ENCODE results near the gene C14orf180.
A peak's percentile ranks its signal among the peaks of the same experiment; 100 is the strongest.

C14orf180 gene

GRCh38 chr14:104561632-104562495, 17.7 kb upstream of the C14orf180 start:
- no peak for DNase-seq (ENCODE audit: low read depth)

DNA sequence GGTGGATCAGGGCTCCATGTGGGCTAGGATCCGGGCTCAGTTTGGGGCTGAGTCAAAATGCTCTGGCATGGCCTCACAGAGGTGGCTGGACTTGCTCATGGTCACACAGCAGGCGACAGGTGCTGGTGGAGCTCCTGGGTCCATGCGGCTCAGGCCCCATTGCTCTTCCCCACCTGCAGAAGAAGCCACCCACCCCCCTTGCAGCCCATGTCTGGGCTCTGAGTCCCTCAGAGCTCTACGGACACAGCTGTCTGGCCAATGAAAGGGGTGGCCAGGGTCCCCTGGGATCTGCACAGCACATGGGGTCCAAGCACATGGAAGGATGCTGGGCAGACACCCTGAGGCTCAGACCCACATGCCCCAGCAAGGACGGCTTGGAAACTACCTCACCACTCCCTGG, 17.0 kb upstream of the C14orf180 start:
- DNase-seq (ENCODE audit: low read depth): no peak

DNA sequence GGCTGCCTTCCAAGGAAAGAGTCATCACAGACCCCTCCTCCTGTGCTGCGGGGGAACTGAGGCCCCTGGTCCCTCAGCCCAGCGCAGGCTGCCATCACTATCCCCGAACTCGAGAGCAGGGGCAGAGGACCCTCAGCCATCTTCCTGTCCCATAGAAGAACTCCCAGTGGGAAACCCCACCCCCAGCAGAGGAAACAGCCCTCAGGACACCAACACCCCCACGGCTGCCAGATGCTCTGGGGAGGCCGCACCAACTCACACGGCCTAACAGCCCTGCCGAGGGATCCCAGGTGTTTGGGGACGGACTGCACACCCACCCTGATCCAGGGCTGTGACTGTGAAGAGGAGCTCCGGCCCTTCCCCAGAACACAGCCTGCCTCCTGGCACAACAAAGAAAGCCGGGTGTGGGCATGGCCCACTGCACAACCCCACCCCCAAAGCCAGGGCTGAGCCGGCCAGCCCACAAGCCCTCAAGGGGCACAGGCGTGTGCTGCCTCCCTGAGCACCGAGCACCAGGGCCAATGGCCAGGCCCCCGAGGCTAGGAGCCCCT, 16.3 kb upstream of the C14orf180 start:
- DNase-seq (ENCODE audit: low read depth): no peak

DNA sequence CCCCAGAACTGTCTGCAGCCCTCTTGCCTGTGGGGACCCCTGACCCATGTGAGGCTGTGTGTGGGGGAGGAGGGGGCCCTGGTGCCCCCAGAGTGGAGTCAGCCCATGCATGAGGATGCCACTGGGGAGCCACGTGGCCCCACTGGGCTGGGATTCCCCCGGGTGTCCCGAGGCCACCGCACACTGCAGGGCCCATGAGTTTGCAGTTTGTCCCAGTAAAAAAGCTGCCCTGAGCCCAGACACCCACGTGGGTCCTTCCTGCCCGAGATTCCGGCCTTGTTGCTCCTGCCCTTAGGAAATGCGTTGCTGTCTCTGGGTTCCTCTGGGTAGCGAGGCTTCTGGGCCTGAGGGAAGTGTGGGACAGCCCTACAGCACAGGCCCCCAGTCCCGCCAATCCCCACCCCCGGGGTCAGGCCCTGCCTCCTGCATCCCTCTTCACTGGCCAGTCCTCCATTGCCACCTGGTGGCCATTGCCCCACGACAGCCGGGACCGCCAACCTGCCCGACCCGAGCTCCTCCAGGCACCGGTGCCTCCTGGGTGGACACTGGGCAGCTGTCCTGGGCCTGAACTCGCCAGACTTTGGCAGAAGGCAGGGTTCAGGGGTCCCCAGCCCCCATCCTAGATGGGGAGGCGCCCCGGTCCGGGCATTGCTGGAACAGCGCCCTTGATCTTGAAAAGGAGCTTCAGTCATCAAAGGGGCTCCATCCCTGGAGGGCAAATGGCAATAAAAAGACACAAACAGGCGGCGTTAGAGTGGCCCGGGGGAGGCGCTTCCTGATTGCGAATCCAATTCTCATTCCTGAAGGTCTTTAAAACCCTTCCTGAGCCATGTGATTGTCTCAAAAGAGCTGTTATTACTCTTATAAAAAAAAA, 15.6 kb upstream of the C14orf180 start:
- DNase-seq (ENCODE audit: low read depth): peak; percentile 55

- no peak for DNase-seq (ENCODE audit: low read depth)
Observed at GRCh38 chr14:104564744-104565679, 14.6 kb upstream of the C14orf180 start.

GRCh38 chr14:104567141-104567956, 12.2 kb upstream of the C14orf180 start:
- no peak for DNase-seq (ENCODE audit: low read depth)

- no peak for DNase-seq (ENCODE audit: low read depth)
Observed at GRCh38 chr14:104567957-104568225, 11.7 kb upstream of the C14orf180 start.

DNA sequence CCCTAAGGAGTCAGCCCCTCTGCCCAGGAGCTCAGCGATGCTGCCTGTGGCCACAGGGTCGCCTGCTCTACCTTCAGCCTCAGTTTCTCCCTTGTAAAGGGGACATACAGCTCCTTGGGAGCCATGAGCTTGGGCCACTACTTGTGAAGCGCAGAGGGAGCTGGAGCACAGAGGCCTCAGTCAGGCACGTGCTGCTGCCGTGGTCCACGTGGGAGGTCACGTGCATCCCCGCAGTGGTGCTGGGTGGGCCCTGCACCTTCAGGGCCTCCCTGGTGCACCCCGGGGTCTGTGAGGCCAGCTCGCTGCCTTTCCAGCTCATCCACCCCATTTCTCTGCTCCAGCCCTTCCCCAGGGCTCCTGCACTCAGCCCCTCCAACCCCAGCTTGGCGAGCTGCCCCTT, 10.9 kb upstream of the C14orf180 start:
- no peak for DNase-seq (ENCODE audit: low read depth)

DNA sequence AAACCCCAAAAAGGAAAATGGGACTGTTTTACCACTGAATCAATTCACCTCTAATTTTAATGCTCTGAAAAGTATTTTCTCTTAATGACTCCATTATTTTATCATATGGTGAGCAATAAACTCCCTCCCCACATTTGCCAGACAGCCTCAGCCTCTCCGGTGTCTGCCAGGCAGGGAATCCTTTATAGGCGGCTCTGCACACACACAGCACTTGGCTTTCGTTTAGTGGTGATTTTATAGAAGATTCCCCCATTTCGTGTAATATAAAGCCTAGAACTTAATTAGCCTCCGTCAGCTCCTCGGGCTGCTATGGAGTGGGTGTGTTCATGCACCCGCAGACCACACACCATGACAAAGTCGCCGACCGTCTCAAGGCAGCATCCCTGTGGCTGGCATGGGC, 10.1 kb upstream of the C14orf180 start:
- no peak for DNase-seq (ENCODE audit: low read depth)

- no peak for DNase-seq (ENCODE audit: low read depth)
Observed at GRCh38 chr14:104571246-104571645, 8.3 kb upstream of the C14orf180 start.

GRCh38 chr14:104572024-104572626, 7.4 kb upstream of the C14orf180 start:
- no peak for DNase-seq (ENCODE audit: low read depth)

- no peak for DNase-seq (ENCODE audit: low read depth)
Observed at GRCh38 chr14:104572668-104573067, 6.9 kb upstream of the C14orf180 start.

DNA sequence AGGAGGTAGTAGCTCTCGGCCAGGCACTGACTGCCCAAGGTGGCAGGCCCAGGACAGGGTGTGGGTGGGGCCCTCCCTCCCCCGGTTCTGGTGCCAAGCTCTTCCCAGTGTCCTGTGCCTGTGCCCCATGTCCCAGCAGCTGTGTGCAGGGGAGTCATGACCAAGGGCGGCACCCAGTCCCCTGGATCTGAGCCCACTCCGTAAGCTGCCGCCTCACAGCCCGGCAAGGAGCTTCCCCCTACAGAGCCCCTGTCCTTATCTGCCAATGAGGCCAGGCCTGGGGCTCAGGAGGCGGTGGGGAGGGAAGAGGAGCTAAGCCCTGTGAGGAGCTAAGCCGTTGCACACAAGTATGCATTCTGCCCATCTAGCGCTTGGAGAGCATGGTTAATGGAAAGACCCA, 5.6 kb upstream of the C14orf180 start:
- no peak for DNase-seq (ENCODE audit: low read depth)

DNA sequence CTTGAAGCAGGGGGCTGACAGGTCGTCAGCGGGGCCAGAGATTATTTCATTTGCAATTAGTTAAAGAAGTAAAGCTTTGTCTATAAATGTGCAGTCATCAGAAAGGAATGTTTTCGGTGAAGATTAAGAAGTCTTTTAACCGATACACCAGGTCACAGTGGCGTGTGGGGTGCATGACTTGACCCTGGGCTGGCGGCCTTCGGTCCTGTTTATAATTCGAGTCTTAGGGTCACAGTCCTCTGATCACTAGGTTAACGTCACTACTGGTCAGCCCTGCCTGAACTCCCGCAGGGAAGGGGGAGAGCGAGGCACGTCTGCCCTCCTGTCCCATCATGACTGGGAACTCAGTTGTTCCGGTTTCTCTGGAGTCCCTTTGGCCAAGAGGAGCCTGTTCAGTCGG, 5.0 kb upstream of the C14orf180 start:
- DNase-seq (ENCODE audit: low read depth): no peak

DNA sequence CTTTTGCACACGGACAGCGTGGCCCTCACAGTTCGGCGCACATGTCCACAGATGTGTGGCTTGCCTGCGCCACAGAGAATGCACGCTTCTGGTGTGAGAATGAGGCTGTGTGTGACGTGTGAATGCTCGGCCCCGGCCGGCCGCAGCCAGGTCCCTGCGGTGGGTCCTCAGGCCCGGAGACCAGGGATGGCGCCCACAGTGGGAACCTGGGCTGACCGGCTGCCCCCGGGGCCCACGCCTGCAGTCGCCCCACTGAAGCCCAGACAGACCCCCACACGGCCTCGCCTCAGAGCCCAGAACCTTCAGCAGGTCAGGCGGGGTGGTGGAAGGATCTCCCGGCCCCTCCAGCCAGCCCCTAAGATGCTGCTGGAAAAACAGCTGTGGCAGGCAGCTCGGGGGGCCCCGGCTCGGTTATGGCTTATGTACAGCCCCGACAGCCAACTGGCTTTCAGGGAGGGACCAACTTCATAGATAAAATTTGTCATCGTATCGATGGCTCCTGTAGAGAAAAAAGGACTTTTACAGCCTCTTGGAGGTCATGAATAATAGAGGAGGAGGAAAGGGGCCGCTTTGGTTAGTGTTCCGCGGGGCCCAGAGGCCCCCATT, 4.5 kb upstream of the C14orf180 start:
- DNase-seq (ENCODE audit: low read depth): no peak

GRCh38 chr14:104576232-104576969, 3.2 kb upstream of the C14orf180 start:
- peak; percentile 9 for DNase-seq (ENCODE audit: low read depth)

- no peak for DNase-seq (ENCODE audit: low read depth)
Observed at GRCh38 chr14:104576970-104577332, 2.6 kb upstream of the C14orf180 start.

DNA sequence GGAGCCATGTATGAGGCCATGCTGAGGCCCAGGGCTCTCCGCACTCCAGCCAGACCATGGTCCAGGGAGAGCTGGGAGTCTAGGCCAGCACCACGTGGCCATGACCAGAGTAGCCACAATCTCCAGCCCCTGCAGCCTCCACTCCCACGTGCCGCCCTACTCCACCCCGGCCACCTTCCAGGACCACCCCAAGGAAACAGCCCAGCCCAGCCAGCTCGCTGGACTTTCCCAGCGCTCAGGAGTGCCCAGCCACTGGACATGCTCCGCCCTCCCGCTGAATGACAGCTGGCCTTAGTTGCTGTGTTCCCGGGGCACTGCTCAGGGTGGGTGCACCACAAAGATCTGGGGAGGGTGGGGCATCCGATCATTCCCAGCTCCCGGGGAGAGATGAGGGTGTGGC, 2.1 kb upstream of the C14orf180 start:
- no peak for DNase-seq (ENCODE audit: low read depth)

DNA sequence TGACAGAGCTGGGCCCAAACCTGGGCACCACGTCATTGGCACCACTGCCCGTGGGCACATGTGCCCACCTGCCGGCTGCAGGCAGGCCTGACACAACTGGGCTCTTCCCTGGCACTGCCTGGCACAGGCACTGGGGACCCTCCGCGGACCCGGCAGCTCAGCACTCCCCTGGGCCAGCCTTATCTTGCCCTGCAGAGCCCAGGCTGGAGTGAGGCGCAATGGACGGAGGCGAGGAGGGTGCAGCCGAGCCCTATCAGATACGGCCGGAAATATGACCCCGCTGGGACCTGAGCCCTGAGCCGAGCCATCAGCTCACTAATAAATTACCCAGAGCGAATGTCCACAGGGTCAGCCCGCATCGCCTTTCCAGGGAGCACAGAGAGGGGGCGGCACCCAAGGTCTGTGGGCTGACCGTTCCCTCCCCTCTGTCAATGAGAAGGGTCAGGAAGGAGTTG, 1.7 kb upstream of the C14orf180 start:
- DNase-seq (ENCODE audit: low read depth): no peak

DNA sequence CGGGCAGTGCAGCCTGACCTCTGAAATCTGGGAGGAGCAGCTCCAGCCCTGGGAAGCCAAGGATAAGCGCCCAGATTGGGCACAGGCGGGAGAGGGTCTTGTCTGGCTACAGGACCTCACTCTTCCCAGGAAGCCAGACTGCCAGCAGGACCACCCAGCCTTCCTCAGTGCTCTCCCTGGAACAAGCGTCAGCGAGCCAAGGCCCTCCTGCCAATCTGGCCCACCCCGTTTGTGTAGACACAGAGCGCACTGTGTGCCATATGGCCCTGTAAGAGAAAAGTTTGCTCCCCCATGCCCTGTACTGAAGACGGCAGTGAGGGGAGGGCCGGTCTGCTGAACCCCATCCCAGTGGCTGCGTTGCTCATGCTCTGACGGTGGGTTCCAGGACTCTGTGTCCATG, 1.2 kb upstream of the C14orf180 start:
- no peak for DNase-seq (ENCODE audit: low read depth)
